Measurements from ENCODE around the gene AGBL3. TPM values are rescaled to one million over a fixed set of nuclear protein-coding genes. Genes with fewer than 3 reads are reported as not detected.

The AGBL3 gene
- total and polyA plus RNA-seq, 9 of the 15 experiments (the other 6 are each of a cell fraction or from before 2014, with no cell fraction given) = 0.54 to 2.9 (median 1.7) TPM

- no peak for TF ChIP-seq NCOR1 (IDR thresholded peaks at IDR 0.05)
- TF ChIP-seq HIVEP1 (CRISPR knock-in tag; IDR thresholded peaks at IDR 0.05) = no peak
- no peak for TF ChIP-seq HBP1 (CRISPR knock-in tag; IDR thresholded peaks at IDR 0.05)
- TF ChIP-seq CCAR2 (IDR thresholded peaks at IDR 0.05; ENCODE audit: low read depth, low read length) = no peak
- peak; percentile 71 for TF ChIP-seq TBP (optimal IDR thresholded peaks at IDR 0.05; ENCODE audit: low read depth, low read length)
- TF ChIP-seq ZNF395 (CRISPR knock-in tag; IDR thresholded peaks at IDR 0.05) = peak; percentile 76
- TF ChIP-seq YY1 (IDR thresholded peaks at IDR 0.05; ENCODE audit: borderline replicate concordance in 1 of 3, control insufficient read depth in 1 of 3, extremely low read depth in 1 of 3, insufficient read depth in 3 of 3, insufficient read length in 1 of 3, insufficient replicate concordance in 2 of 3, low read depth in 1 of 3, low read length in 2 of 3) = peak in 2 of 3 experiments; percentile 68 to 84
- no peak for TF ChIP-seq ZNF551 (CRISPR knock-in tag; IDR thresholded peaks at IDR 0.05)
- TF ChIP-seq RBM34 (IDR thresholded peaks at IDR 0.05; ENCODE audit: borderline replicate concordance, insufficient read depth, low read length) = no peak
- peak; percentile 62 to 70; a peak in 2 of 4 replicates for TF ChIP-seq KDM1A (IDR thresholded peaks at IDR 0.05)
- TF ChIP-seq ZNF445 (CRISPR knock-in tag; IDR thresholded peaks at IDR 0.05; ENCODE audit: low read depth) = no peak
- TF ChIP-seq FOXP4 (CRISPR knock-in tag; IDR thresholded peaks at IDR 0.05; ENCODE audit: borderline replicate concordance) = no peak
- TF ChIP-seq ATF1 (CRISPR knock-in tag; IDR thresholded peaks at IDR 0.05) = no peak
- TF ChIP-seq ATF1 (tag; IDR thresholded peaks at IDR 0.05) = peak; percentile 95
- TF ChIP-seq TEAD2 (tag; IDR thresholded peaks at IDR 0.05) = no peak
- no peak for TF ChIP-seq TAL1 (IDR thresholded peaks at IDR 0.05)
- TF ChIP-seq E2F1 (CRISPR knock-in tag; IDR thresholded peaks at IDR 0.05) = peak; percentile 97
- TF ChIP-seq DLX4 (CRISPR knock-in tag; IDR thresholded peaks at IDR 0.05) = no peak
- peak; percentile 56 for TF ChIP-seq MYBL2 (IDR thresholded peaks at IDR 0.05; ENCODE audit: low read depth)
- no peak for TF ChIP-seq MYBL2 (CRISPR knock-in tag; IDR thresholded peaks at IDR 0.05; ENCODE audit: borderline replicate concordance)
- TF ChIP-seq L3MBTL2 (IDR thresholded peaks at IDR 0.05) = peak; percentile 99
Observed at GRCh38 chr7:134986363-134987251, at the start of gene AGBL3 (continued).
